Measurements from ENCODE around the gene MICU1. TPM values are rescaled to one million over a fixed set of nuclear protein-coding genes. Genes with fewer than 3 reads are reported as not detected.

The MICU1 gene
- total RNA-seq, 1 experiment from 2014 or later = 39.4 TPM

- H3K9ac ChIP-seq (ENCODE audit: low read length) = no peak overlapping the region
- H3K9me3 ChIP-seq (ENCODE audit: control insufficient read depth in 1 of 2, insufficient read depth in 1 of 2, low read depth in 1 of 2, low read length in 2 of 2) = no peaks in the 10 kb centered on the region
- BruUV-seq (replicated peaks) = no TSS peak
- ChIA-PET POLR2A (interaction anchor here (1.1 to 12.3 kb wide), 5 partner anchors 16 to 63 kb away, joined by 3 to 274 read pairs (median 11); partner anchors contain the start of gene DDIT4), CTCF (interaction anchor here (0.6 to 2.3 kb wide), 13 partner anchors 11 to 441 kb away, joined by 3 to 17 read pairs (median 3); no protein-coding TSS in a partner anchor), RAD21 (ENCODE audit: low non-redundant PET in 1 of 2, low total read pairs in 2 of 2, uncharacterized antibody in 2 of 2, unreplicated experiment in 2 of 2) (interaction anchor here in 1 of 2 experiments (0.8 to 1.0 kb wide), 2 partner anchors 211 to 288 kb away, joined by 3 to 4 read pairs; no protein-coding TSS in a partner anchor)
- H3K27ac ChIP-seq (ENCODE audit: low read depth, low read length) = peak overlapping the region; percentile 35; the same call in 1 of the 2 replicates
- TF ChIP-seq JUND (IDR thresholded peaks at IDR 0.05) (no peak), SP1 (IDR thresholded peaks at IDR 0.05; ENCODE audit: low read depth) (no peak), CEBPB (IDR thresholded peaks at IDR 0.05; ENCODE audit: low read depth) (no peak), EGR1 (IDR thresholded peaks at IDR 0.05; ENCODE audit: low read depth) (no peak), MAX (IDR thresholded peaks at IDR 0.05) (no peak), ZFX (IDR thresholded peaks at IDR 0.05) (no peak)
- no peaks in the 10 kb centered on the region for H3K79me2 ChIP-seq (ENCODE audit: insufficient read depth, low read length)
- H4K20me1 ChIP-seq (ENCODE audit: insufficient read depth) = no peaks in the 10 kb centered on the region
- DNase-seq (ENCODE audit: low read depth, low spot score) (no peak), ATAC-seq (no peak)
- peaks cover 16 to 30% of the 10 kb centered on the region in 2 experiments for H3K4me1 ChIP-seq (ENCODE audit: control insufficient read depth in 1 of 2, insufficient read depth in 2 of 2, low read length in 2 of 2)
- no peaks in the 10 kb centered on the region for H3K9me2 ChIP-seq (ENCODE audit: insufficient read depth)
- no peak overlapping the region for H2AFZ ChIP-seq (ENCODE audit: low read depth, low read length, poor library complexity, severe bottlenecking)
- H3K36me3 ChIP-seq (ENCODE audit: control insufficient read depth in 1 of 2, insufficient read depth in 2 of 2, low read length in 2 of 2) = peaks cover 5 to 13% of the 10 kb centered on the region in 2 experiments; a peak in 2 of 4 replicates
- no peaks in the 10 kb centered on the region for H3K27me3 ChIP-seq (ENCODE audit: insufficient read depth, low read length)
- no peak overlapping the region; the same call in 1 of the 2 replicates for H3K4me2 ChIP-seq (ENCODE audit: low read length)
- no peak overlapping the region for H3K4me3 ChIP-seq (replicated peaks in 1 of 2; ENCODE audit: low read depth in 1 of 2, low read length in 2 of 2)
- intact Hi-C loops (cut with micrococcal nuclease) = loop anchor here (1.0 to 2.0 kb wide), 4 partner anchors 60 to 440 kb away; no protein-coding TSS in a partner anchor
These were observed 289.4 kb downstream of the MICU1 start for GRCh38 chr10:72336259-72337038.

Measured in HCT116 (cell line).